Parathyroid adenoma (tissue), 2 donors: ENCODE results near the gene APH1A.
A peak's percentile ranks its signal among the peaks of the same experiment; 100 is the strongest.

ENCODE experiments used
- H2AFZ ChIP-seq: fragments of 300-600 bp; sonication (generic); one replicate; pipeline ENCODE4 v1.7.0; 2017; ENCODE audit warnings: antibody characterized with exemption, mild to moderate bottlenecking
- H3K27ac ChIP-seq: fragments of 300-600 bp; sonication (generic); one replicate; pipeline ENCODE4 v1.7.0; 2017
- H3K27me3 ChIP-seq: fragments of 300-600 bp; sonication (generic); one replicate; pipeline ENCODE4 v1.7.0; 2017; ENCODE audit warnings: low read length; ENCODE audit not compliant: control insufficient read depth, insufficient read depth
- H3K36me3 ChIP-seq: fragments of 300-600 bp; sonication (generic); one replicate; pipeline ENCODE4 v1.7.0; 2017; ENCODE audit warnings: low read length; ENCODE audit not compliant: control insufficient read depth, insufficient read depth
- H3K4me1 ChIP-seq: fragments of 300-600 bp; sonication (generic); one replicate; pipeline ENCODE4 v1.7.0; 2017; ENCODE audit warnings: control low read depth
- H3K4me2 ChIP-seq: fragments of 300-600 bp; sonication (generic); one replicate; pipeline ENCODE4 v1.7.0; 2017; ENCODE audit warnings: low read length
- H3K4me3 ChIP-seq: fragments of 300-600 bp; sonication (generic); one replicate; pipeline ENCODE4 v1.7.0; 2017; ENCODE audit warnings: low read depth, low read length
- H3K79me2 ChIP-seq: fragments of 300-600 bp; sonication (generic); one replicate; pipeline ENCODE4 v1.7.0; 2017; ENCODE audit warnings: control low read depth
- H3K9ac ChIP-seq: fragments of 300-600 bp; sonication (generic); one replicate; pipeline ENCODE4 v1.7.0; 2017; ENCODE audit warnings: mild to moderate bottlenecking
- H3K9me3 ChIP-seq: fragments of 300-600 bp; sonication (generic); one replicate; pipeline ENCODE4 v1.7.0; 2017; ENCODE audit warnings: low read length; ENCODE audit not compliant: control insufficient read depth
- CTCF ChIP-seq: fragments of 300-600 bp; sonication (generic); IDR thresholded peaks from one replicate; pipeline ENCODE4 v1.7.0; 2017; ENCODE audit warnings: antibody characterized with exemption, mild to moderate bottlenecking
- donor health status: primary hyperparathyroidism.

The APH1A gene

GRCh38 chr1:150262388-150263320 lies 6.2 kb downstream of the APH1A start:
- Histone ChIP-seq H3K27ac (no peak overlapping the region), H3K79me2 (peaks cover 2% of the 10 kb centered on the region), H2AFZ (no peak overlapping the region), H3K9me3 (no peaks in the 10 kb centered on the region), H3K27me3 (no peaks in the 10 kb centered on the region), H3K36me3 (no peaks in the 10 kb centered on the region), H3K4me3 (no peak overlapping the region), H3K4me2 (no peak overlapping the region), H3K4me1 (peaks cover 6% of the 10 kb centered on the region), H3K9ac (no peak overlapping the region)
- TF ChIP-seq CTCF: no peak

GRCh38 chr1:150261367-150261766 lies 7.4 kb downstream of the APH1A start:
- H3K4me3 ChIP-seq: no peak overlapping the region
- no peaks in the 10 kb centered on the region for H3K27me3 ChIP-seq
- no peak overlapping the region for H3K9ac ChIP-seq
- H2AFZ ChIP-seq: no peak overlapping the region
- H3K4me2 ChIP-seq: no peak overlapping the region
- H3K36me3 ChIP-seq: no peaks in the 10 kb centered on the region
- peaks cover 3% of the 10 kb centered on the region for H3K4me1 ChIP-seq
- H3K79me2 ChIP-seq: no peaks in the 10 kb centered on the region
- no peak for TF ChIP-seq CTCF
- H3K27ac ChIP-seq: no peak overlapping the region
- H3K9me3 ChIP-seq: no peaks in the 10 kb centered on the region

DNA sequence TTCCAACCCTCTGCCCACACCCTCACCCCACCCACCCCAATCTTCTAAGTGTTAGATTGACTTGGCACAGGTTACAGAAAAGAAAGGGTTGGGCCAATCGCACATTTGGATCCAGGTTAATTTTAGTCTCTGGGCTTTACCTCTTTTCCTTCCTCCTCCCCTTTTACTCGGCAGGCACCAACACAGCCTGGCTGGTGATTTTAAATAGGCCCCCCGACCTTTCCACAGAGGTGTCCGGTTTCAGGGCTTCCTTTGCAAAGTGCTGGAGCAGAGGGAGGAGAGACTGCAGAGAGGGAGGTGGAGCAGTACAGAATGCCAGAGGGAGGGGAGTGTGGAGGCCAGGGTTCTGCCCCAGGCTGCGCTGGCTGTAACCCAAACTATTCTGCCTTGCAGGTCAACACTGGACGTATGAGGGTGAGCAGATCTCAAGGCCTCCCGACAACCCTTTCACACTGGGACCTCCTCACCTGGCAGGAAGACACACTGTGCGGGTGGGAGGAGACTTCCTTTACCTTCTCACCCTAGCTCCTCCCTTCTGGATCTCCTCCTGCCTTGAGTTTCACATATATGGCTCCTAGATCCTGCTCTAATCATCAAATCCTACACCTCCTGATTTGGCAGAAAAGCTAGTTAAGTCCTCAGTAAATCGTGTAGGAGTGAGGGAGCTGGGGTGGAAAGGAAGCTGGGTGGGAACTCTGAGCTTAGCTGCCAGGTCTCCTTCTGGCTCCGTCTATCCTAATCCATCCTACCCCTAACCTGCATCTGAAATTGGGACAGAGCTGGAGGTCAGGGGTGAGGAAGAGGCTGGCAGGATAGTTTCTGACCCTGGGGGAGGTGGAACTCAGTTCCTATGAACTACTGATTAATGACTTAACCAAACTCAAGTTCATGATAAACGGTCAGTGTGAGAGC lies 8.8 kb downstream of the APH1A start:
- Histone ChIP-seq H3K27me3 (no peaks in the 10 kb centered on the region), H2AFZ (peak overlapping the region; percentile 48), H3K4me3 (peak overlapping the region; percentile 19), H3K9me3 (no peaks in the 10 kb centered on the region), H3K4me2 (peak overlapping the region; percentile 64), H3K4me1 (peaks cover 6% of the 10 kb centered on the region), H3K36me3 (no peaks in the 10 kb centered on the region), H3K27ac (peak overlapping the region; percentile 75), H3K9ac (no peak overlapping the region), H3K79me2 (no peaks in the 10 kb centered on the region)
- no peak for TF ChIP-seq CTCF

- H2AFZ ChIP-seq: peak overlapping the region; percentile 35
- no peak overlapping the region for H3K9ac ChIP-seq
- peaks cover 6% of the 10 kb centered on the region for H3K4me1 ChIP-seq
- H3K9me3 ChIP-seq: no peaks in the 10 kb centered on the region
- no peak for TF ChIP-seq CTCF
- H3K4me3 ChIP-seq: no peak overlapping the region
- H3K79me2 ChIP-seq: no peaks in the 10 kb centered on the region
- peak overlapping the region; percentile 75 for H3K27ac ChIP-seq
- no peaks in the 10 kb centered on the region for H3K36me3 ChIP-seq
- H3K27me3 ChIP-seq: no peaks in the 10 kb centered on the region
- H3K4me2 ChIP-seq: peak overlapping the region; percentile 64
Observed at GRCh38 chr1:150259217-150259616, 9.6 kb downstream of the APH1A start.
